H1 (cell line): ENCODE results near the gene MARCHF10. TPM values are rescaled to one million over a fixed set of nuclear protein-coding genes. Genes with fewer than 3 reads are reported as not detected.

ENCODE experiments used
- CTCF ChIA-PET: fragments of 300-600 bp; sonication (Branson Sonifier 250); formaldehyde crosslinking; loops from one replicate; lab custom pipeline; 2021; ENCODE audit not compliant: partially characterized antibody; lab: Charles Lee
- POLR2A ChIA-PET: fragments of 300-600 bp; sonication (Branson Sonifier 250); formaldehyde crosslinking; loops from one replicate; lab custom pipeline; 2021; ENCODE audit warnings: inconsistent platforms; ENCODE audit not compliant: partially characterized antibody; lab: Charles Lee
- DNase-seq, 2 experiments: peaks; one replicate each; pipeline versions ENCODE4 v3.0.0 to v3.0.0-alpha.2; 2010 to 2022; ENCODE audit warnings: low spot score in 2 of 2, low read depth in 1 of 2, mixed read lengths in 1 of 2
- FAIRE-seq: peaks from 2 replicates; lab custom pipeline; 2011; peaks lifted over from hg19 to GRCh38; lab: Jason Lieb, UNC
- H2AFZ ChIP-seq: 2 replicates; pipeline ENCODE4 v1.8.1; 2012; ENCODE audit warnings: low read length, inconsistent platforms
- H2AK5ac ChIP-seq: 2 replicates; pipeline ENCODE4 v1.6.1; 2013; ENCODE audit warnings: low read depth, low read length
- H2BK120ac ChIP-seq: replicated peaks from 2 replicates; pipeline ENCODE3; 2013; ENCODE audit warnings: low read depth, low read length, inconsistent platforms
- H2BK12ac ChIP-seq: 2 replicates; pipeline ENCODE4 v1.6.1; 2013; ENCODE audit warnings: low read depth, low read length
- H2BK15ac ChIP-seq: 2 replicates; pipeline ENCODE4 v1.6.1; 2013; ENCODE audit warnings: low read length
- H2BK20ac ChIP-seq: 2 replicates; pipeline ENCODE4 v1.6.1; 2013; ENCODE audit warnings: low read length
- H2BK5ac ChIP-seq: 2 replicates; pipeline ENCODE4 v1.6.1; 2013; ENCODE audit warnings: low read depth, low read length
- H3K14ac ChIP-seq: 2 replicates; pipeline ENCODE4 v1.6.1; 2013; ENCODE audit warnings: inconsistent platforms; ENCODE audit not compliant: insufficient read length
- H3K18ac ChIP-seq: 2 replicates; pipeline ENCODE4 v1.6.1; 2013; ENCODE audit warnings: low read length; ENCODE audit errors: extremely low read depth
- H3K23ac ChIP-seq: 2 replicates; pipeline ENCODE4 v1.6.1; 2013; ENCODE audit warnings: inconsistent platforms; ENCODE audit not compliant: insufficient read length
- H3K23me2 ChIP-seq: 2 replicates; pipeline ENCODE4 v1.6.1; 2013; ENCODE audit warnings: low read depth, low read length
- H3K27ac ChIP-seq: 2 replicates; pipeline ENCODE4 v1.6.1; 2011; ENCODE audit warnings: low read depth, low read length, inconsistent platforms
- H3K27me3 ChIP-seq, 4 experiments: replicated peaks in 1 of 4; 1 replicate in 1 of 4; 2 replicates in 3 of 4; pipeline versions ENCODE4 v1.6.1 to v1.8.1; 2011 to 2013; ENCODE audit warnings: low read length in 3 of 4, mild to moderate bottlenecking in 3 of 4, inconsistent platforms in 2 of 4, mixed read lengths in 2 of 4, moderate library complexity in 1 of 4; ENCODE audit not compliant: control insufficient read depth in 3 of 4, insufficient read depth in 3 of 4; ENCODE audit errors: extremely low read depth in 1 of 4
- H3K36me3 ChIP-seq, 4 experiments: 2 replicates each; pipeline versions ENCODE4 v1.6.1 to v1.8.1; 2011 to 2013; ENCODE audit warnings: mild to moderate bottlenecking in 4 of 4, low read length in 3 of 4, moderate library complexity in 2 of 4, control low read depth in 1 of 4, inconsistent platforms in 1 of 4; ENCODE audit not compliant: insufficient read depth in 4 of 4, control insufficient read depth in 2 of 4
- H3K4ac ChIP-seq: replicated peaks from 2 replicates; pipeline ENCODE3; 2013; ENCODE audit warnings: low read length, low read depth, mixed read lengths, inconsistent platforms; ENCODE audit not compliant: insufficient read length
- H3K4me1 ChIP-seq, 4 experiments: replicated peaks in 1 of 4; 1 replicate in 1 of 4; 2 replicates in 3 of 4; pipeline versions ENCODE4 v1.6.1 to v1.8.1; 2011 to 2013; ENCODE audit warnings: low read length in 3 of 4, inconsistent platforms in 2 of 4, mixed read lengths in 1 of 4; ENCODE audit not compliant: insufficient read depth in 4 of 4, control insufficient read depth in 3 of 4
- H3K4me2 ChIP-seq, 2 experiments: 2 replicates each; pipeline versions ENCODE4 v1.6.1 to v1.8.1; 2011 to 2013; ENCODE audit warnings: low read depth in 2 of 2, low read length in 2 of 2, control low read depth in 1 of 2, inconsistent platforms in 1 of 2, mild to moderate bottlenecking in 1 of 2; ENCODE audit not compliant: insufficient read depth in 1 of 2
- H3K4me3 ChIP-seq, 4 experiments: fragments of 200-600, 300-600 bp in 1 of 4; sonication (generic), shearing (Covaris generic), sonication (Bioruptor Twin) in 1 of 4; 2 replicates each; pipeline versions ENCODE4 v1.5.1 to v1.8.1; 2011 to 2016; ENCODE audit warnings: low read length in 4 of 4, low read depth in 3 of 4, control low read depth in 2 of 4, inconsistent platforms in 2 of 4, mild to moderate bottlenecking in 2 of 4, mixed read lengths in 1 of 4, moderate library complexity in 1 of 4; ENCODE audit not compliant: insufficient read depth in 2 of 4; ENCODE audit errors: extremely low read depth in 1 of 4
- H3K56ac ChIP-seq: replicated peaks from 2 replicates; pipeline ENCODE3; 2013; ENCODE audit warnings: low read depth, mild to moderate bottlenecking, mixed read lengths, low read length, inconsistent platforms; ENCODE audit not compliant: insufficient read length
- H3K79me1 ChIP-seq: 2 replicates; pipeline ENCODE4 v1.6.1; 2013; ENCODE audit warnings: low read depth, low read length, control low read depth
- H3K79me2 ChIP-seq, 2 experiments: 2 replicates each; pipeline versions ENCODE4 v1.6.1 to v1.8.1; 2012 to 2013; ENCODE audit warnings: low read length in 2 of 2, mild to moderate bottlenecking in 2 of 2, inconsistent platforms in 1 of 2; ENCODE audit not compliant: insufficient read depth in 2 of 2, control insufficient read depth in 1 of 2
- H3K9ac ChIP-seq, 4 experiments: replicated peaks in 1 of 4; 1 replicate in 1 of 4; 2 replicates in 3 of 4; pipeline versions ENCODE4 v1.6.1 to v1.8.1; 2011 to 2013; ENCODE audit warnings: low read depth in 3 of 4, low read length in 3 of 4, control low read depth in 2 of 4, mild to moderate bottlenecking in 2 of 4, moderate library complexity in 2 of 4, inconsistent platforms in 1 of 4; ENCODE audit errors: extremely low read depth in 1 of 4
- H3K9me3 ChIP-seq, 2 experiments: 2 replicates each; pipeline versions ENCODE4 v1.6.1 to v1.8.1; 2012 to 2013; ENCODE audit warnings: mild to moderate bottlenecking in 2 of 2, moderate library complexity in 2 of 2, control low read depth in 1 of 2, inconsistent platforms in 1 of 2, low read depth in 1 of 2, low read length in 1 of 2, mixed read lengths in 1 of 2; ENCODE audit not compliant: insufficient read depth in 2 of 2
- H4K20me1 ChIP-seq, 2 experiments: replicated peaks in 1 of 2; 2 replicates each; pipeline versions ENCODE3 to v1.8.1; 2011 to 2013; ENCODE audit warnings: inconsistent platforms in 2 of 2, low read length in 2 of 2, mild to moderate bottlenecking in 1 of 2; ENCODE audit not compliant: insufficient read depth in 2 of 2, control insufficient read depth in 1 of 2
- H4K5ac ChIP-seq: 2 replicates; pipeline ENCODE4 v1.6.1; 2013; ENCODE audit warnings: low read length, low read depth, mixed read lengths, inconsistent platforms; ENCODE audit not compliant: insufficient read length
- H4K8ac ChIP-seq: 2 replicates; pipeline ENCODE4 v1.8.0; 2013; ENCODE audit warnings: mild to moderate bottlenecking, moderate library complexity, low read length, inconsistent platforms; ENCODE audit not compliant: insufficient read depth; ENCODE audit errors: extremely low read depth
- H4K91ac ChIP-seq: replicated peaks from 2 replicates; pipeline ENCODE3; 2013; ENCODE audit warnings: low read length, mixed read lengths, inconsistent platforms; ENCODE audit not compliant: insufficient read length
- GABPA ChIP-seq: IDR thresholded peaks from 2 replicates; pipeline ENCODE4 v1.6.1; 2011; ENCODE audit warnings: mild to moderate bottlenecking, low read length, moderate library complexity, borderline replicate concordance; ENCODE audit not compliant: insufficient read depth
- JUN ChIP-seq: IDR thresholded peaks from 2 replicates; pipeline ENCODE4 v1.6.1; 2011; ENCODE audit warnings: low read depth, mild to moderate bottlenecking, improper control_type of control experiment, low read length
- SAP30 ChIP-seq: fragments of 300-600 bp; sonication (generic); IDR thresholded peaks from 2 replicates; pipeline ENCODE4 v1.7.1; 2012; ENCODE audit warnings: low read length, moderate library complexity, mild to moderate bottlenecking, inconsistent platforms; ENCODE audit not compliant: insufficient read depth, insufficient replicate concordance
- WGBS, 2 experiments: shearing (Covaris generic) in 1 of 2; methylation state at CpG; one replicate each; pipeline versions ENCODE4 v1.1.6 to v1.1.7; 2013 to 2015; ENCODE audit warnings: low lambda C conversion rate in 2 of 2, mixed read lengths in 2 of 2, inconsistent platforms in 1 of 2, low coverage in 1 of 2, missing lambda C conversion rate in 1 of 2; ENCODE audit not compliant: insufficient replicate concordance in 2 of 2, insufficient coverage in 1 of 2, insufficient read length in 1 of 2; ENCODE audit errors: extremely low coverage in 1 of 2, missing lambda C conversion rate in 1 of 2; 5-methylcytosine and 5-hydroxymethylcytosine counted together
- polyA plus RNA-seq, 7 experiments: library from polyadenylated mRNA; depleted of rRNA in 3 of 7; stranded (reverse) in 5 of 7; unstranded in 2 of 7; fragments of >200 nt in 5 of 7; fragments of 200-250 nt in 2 of 7; gene quantifications; 1 replicate in 5 of 7; 2 replicates in 1 of 7; 4 replicates in 1 of 7; pipeline versions ENCODE4 v1.2.1 to v1.2.3, GENCODE V29; 2011 to 2013; ENCODE audit warnings: missing spikeins in 2 of 7, mixed read lengths in 2 of 7
- total RNA-seq: library from RNA; stranded (reverse); fragmentation: NEBNext Ultra II Directional; extraction: Animal tissue kit (Norgen Biotek cat#: 25700); gene quantifications from 2 replicates; pipeline ENCODE4 v1.2.1, GENCODE V29; 2021

MARCHF10 gene
- total and polyA plus RNA-seq, 2 of the 8 experiments (the other 6 are each of a cell fraction or from before 2014, with no cell fraction given): 0.48 to 0.73 TPM

GRCh38 chr17:62675260-62675659 is 132.9 kb downstream of the MARCHF10 start:
- H3K79me1 ChIP-seq: no peaks in the 10 kb centered on the region
- H4K20me1 ChIP-seq: no peaks in the 10 kb centered on the region
- no peak overlapping the region for H3K4me3 ChIP-seq
- H4K8ac ChIP-seq: no peak overlapping the region
- H3K23ac ChIP-seq: no peak overlapping the region
- H2AK5ac ChIP-seq: no peak overlapping the region
- H3K56ac ChIP-seq: no peak overlapping the region
- 95% methylated on average over 12 of the region's 12 CpGs; no CpG with 5 or more reads in 1 of the 2 experiments for WGBS, 2 experiments
- H3K9me3 ChIP-seq: no peaks in the 10 kb centered on the region
- H3K4me2 ChIP-seq: no peak overlapping the region
- no peak overlapping the region for H3K14ac ChIP-seq
- H2BK12ac ChIP-seq: no peak overlapping the region
- no peak overlapping the region for H2BK5ac ChIP-seq
- H3K4ac ChIP-seq: no peak overlapping the region
- H3K4me1 ChIP-seq: peaks cover 0 to 4% (median 0%) of the 10 kb centered on the region in 4 experiments; a peak in 2 of 7 replicates
- ChIA-PET POLR2A (interaction anchor here (2.0 kb wide), 1 partner anchor 18 kb away, joined by 4 read pairs; no protein-coding TSS in a partner anchor), CTCF (interaction anchor here (1.0 to 9.0 kb wide), 4 partner anchors 18 to 588 kb away, joined by 3 to 68 read pairs (median 3); no protein-coding TSS in a partner anchor)
- no peaks in the 10 kb centered on the region for H3K27me3 ChIP-seq
- DNase-seq: no peak
- no peak overlapping the region for H3K18ac ChIP-seq
- H3K27ac ChIP-seq: no peak overlapping the region
- H3K23me2 ChIP-seq: no peaks in the 10 kb centered on the region
- H3K79me2 ChIP-seq: no peaks in the 10 kb centered on the region
- TF ChIP-seq SAP30 (no peak), GABPA (no peak), JUN (no peak)
- TF ChIP-seq, all 59 proteins: peak for 0
- H4K91ac ChIP-seq: no peak overlapping the region
- H2BK20ac ChIP-seq: no peak overlapping the region
- no peak overlapping the region for H4K5ac ChIP-seq
- H2AFZ ChIP-seq: no peak overlapping the region
- no peaks in the 10 kb centered on the region; a peak in 1 of 8 replicates for H3K36me3 ChIP-seq
- no peak overlapping the region for H3K9ac ChIP-seq
- FAIRE-seq: no peak
- H2BK120ac ChIP-seq: no peak overlapping the region
- no peak overlapping the region for H2BK15ac ChIP-seq
